GM18907 (cell line): Measurements from ENCODE around the gene CUTA.

ENCODE experiments used
- ATAC-seq: cut with Tn5 transposase; IDR thresholded peaks from one replicate; pipeline ENCODE4 v1.9.1; 2021; ENCODE audit warnings: mild to moderate bottlenecking, moderate library complexity; ENCODE audit not compliant: unreplicated experiment

The CUTA gene

DNA sequence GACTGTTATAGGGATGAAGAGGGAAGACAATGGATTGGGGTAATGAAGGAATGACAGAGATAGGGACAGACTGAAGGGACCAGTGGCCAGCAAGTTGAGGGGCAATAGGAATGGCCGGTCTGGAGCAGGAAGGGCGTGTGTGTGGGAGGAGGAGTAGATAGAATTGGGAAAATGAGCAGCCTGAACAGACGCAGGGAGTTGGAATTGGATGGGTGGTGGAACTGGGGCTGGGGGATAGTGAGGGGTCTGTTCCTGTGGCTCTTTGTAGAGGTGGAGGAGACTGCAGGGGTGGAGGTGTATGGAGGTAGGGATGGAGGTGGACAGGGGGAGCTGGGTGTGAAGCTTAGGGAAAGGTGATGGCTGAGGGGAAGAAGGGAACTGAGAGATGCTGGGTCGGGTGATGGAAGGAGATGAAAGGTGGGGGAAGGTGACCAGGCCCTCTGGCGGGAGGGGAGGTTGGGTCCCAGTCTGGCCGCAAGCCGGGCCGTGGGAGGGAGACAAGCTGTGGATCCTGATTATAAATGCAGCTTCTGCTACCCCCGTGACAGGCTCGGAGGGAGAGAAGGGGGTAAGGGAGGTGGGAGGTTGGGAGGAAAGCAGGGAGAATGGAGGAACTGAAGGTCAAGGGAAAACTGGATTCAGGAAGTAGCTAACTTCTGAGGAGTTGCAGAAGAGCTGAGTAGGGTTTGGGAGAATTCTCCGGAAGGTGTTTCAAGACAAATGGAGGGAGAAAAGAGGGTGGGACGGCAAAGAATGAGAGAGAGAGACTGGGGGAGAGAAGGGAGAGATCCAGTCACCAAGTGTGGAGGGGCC lies 7.2 kb upstream of the CUTA start:
- no peak for ATAC-seq

DNA sequence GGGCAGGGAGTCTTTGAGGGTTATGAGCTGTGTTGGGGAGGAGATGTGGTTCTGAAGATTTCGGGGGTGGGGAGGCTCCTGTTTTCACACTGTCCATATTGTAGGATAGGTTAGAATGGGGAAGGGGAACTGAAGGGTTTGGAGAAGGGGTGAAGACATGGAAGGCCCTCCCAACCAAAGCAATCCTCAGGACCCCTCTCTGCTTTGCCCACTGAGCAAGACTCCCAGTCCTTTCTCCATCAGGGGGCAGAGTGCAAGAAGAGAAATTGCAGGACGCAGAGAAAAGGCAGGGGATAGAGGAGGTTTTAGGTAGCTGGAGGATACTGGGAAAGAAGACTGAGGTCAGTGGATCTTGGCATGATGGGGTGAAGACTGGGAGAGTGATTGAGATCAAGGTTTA lies 5.9 kb upstream of the CUTA start:
- ATAC-seq, result no peak

DNA sequence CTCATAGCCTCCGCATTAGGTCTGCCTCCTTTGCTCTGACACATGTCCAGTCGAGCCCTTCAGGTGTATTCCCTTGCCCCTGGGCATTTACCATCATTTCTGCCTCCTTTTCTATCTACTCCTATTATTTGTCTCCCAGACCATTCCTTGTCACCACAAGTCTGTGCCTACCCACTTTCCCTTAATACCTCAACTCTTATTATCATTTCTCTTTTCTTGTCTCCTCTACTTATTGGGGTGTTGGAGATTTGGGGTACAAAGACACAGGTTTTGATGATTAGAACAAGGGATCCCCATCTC lies 3.4 kb upstream of the CUTA start:
- no peak for ATAC-seq

DNA sequence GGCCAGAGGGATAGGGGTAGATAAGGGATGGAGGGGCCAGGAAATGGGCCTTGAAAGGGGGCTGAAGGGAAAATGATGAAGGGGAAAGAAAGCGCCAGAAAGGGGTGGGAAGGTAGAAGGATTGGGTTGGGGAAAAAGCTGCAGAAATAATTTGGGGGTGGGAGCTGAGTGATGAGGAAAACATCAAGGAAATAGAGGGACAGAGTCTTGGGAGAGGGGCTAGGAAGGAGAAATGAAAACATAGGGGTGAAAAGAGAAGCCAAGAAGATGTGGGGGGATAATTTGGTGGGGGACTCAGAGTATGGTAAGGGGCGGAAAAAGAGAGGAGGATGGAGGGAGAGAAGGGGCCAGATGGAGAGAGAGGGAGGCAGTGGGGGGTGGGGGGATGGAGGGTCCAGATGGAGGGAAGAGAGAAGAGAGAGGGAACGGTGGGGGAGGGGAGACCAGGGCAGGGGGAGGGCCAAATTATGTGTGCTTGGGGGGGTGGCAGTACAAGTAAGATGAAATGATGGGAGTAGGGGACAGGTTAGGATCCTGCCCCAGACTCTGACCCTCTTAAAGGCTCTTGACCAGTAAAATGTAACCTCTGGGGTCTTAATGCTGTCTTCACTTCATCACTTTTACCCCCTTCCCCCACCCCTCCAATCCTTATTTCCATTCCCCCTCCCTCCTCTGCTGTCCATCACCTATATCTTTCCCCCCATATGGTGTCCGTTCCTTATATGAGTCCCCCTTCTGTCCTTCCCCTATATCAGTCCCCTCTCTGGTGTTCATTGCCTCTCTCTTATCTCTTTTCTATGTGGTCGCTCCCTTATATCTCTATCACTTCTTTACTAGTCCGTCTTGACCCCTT lies 2.8 kb upstream of the CUTA start:
- no peak for ATAC-seq

DNA sequence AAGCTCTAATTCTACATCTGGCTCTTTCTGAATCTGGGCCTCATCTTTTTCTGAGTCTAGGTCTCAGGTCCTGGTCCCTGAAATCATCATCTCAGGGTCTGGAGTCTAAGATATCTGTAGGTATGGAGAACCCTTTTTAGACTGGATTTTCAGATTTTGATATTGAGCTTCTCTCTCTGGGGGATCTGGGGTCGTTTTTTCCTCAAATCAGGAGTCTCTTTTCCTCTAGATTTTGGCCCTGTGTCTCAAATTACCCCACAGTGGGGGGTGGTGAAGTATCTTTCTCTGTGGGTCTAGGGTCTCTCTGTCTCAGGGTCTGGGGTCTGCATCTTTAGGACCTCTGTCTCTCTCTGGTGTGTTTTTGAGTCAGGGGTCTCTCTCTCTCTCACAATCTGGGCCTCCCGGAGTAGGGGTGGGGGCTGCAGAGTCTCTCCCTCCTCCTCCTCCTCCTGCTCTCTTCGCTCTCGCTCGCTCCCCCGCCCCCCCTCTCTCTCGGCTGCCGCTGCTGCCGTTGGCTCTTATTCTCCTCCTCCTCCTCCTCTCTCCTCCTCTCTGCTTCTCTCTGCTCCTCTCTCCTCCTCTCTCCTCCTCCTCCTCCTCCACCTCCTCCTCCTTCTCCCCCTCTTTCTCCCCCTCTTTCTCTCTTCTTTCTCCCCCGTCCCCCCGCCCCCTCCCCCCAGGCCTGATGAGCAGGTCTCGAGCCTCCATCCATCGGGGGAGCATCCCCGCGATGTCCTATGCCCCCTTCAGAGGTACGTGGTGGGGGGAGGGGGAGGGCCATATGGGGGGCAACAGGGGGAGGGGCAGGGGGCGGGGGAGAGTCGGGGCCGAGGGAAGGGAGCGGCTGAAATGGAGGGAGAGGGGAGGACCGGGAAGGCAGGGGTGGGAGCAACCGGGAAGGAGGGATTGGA lies 1.9 kb upstream of the CUTA start, which contains the start of gene SYNGAP1:
SYNGAP1 (plus strand) TSS at position 486 of the 911 bp plus-strand sequence; CDS start at position 686, 200 bp downstream.
- ATAC-seq, result no peak

DNA sequence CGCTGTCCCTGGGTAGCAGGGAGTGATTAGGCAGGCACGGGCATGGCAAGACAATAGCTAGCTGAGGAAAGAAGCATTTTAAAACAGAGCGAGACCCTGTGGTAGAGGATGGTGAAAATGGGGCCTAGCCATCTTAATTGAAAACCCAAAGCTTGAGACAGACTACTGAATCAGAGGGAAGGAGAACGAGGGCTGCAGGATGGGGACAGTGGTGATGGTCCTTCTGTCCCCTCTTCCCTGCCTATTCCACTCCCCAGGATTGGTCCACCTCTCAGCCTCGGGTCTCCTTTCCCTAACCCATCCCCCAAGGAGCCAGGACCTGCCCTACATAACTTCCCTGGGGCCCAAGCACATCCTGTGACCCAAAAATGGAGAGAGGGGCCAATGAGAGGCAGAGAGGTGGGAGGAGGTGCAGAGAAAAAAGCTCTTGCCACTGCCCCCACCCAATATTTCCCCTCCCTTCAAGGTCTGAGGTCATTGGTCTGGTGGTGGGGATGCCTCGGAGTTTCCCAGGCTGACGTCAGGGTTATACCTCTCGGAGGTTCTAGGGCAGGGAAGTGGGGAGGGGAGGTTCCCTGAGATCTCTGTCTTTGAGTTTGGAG lies 884 bp upstream of the CUTA start:
- ATAC-seq, result no peak

DNA sequence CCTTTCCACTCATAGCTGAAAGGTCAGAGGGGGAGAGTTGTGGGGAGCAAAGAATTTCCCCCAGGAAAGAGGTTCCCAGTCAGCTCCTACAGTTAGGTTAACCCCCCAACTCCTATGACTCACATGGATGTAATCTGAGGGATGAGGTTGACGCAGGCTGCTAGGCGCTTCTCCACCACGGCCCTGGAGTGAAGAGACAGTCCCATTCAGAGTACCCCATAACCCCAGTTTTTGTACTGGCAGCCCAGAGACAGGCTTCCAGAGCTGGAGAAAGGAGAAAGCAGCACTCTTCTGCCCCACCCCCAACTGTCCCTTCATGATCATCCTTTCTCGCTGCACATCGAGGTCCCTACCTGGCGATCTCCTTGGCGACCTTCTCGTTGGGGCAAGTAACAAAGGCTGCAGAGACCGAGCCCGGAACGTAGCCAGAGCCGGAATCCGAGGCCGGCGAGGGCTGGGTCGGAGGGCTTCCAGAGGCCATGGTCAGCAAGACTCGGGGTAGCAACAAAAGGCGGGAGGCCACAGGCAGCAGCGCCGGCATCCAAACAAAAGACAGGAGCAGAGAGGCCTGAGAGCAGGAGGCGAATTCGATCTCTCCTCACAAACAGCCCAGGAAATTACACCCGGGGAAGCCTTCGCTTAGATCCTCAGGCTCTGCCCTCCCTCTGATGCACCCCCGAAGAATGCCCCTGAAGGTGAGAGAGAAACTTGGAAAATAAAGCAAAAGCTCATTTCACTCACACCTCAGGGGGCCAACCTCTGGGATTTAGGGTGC lies 592 bp downstream of the CUTA start:
- ATAC-seq, result no peak

DNA sequence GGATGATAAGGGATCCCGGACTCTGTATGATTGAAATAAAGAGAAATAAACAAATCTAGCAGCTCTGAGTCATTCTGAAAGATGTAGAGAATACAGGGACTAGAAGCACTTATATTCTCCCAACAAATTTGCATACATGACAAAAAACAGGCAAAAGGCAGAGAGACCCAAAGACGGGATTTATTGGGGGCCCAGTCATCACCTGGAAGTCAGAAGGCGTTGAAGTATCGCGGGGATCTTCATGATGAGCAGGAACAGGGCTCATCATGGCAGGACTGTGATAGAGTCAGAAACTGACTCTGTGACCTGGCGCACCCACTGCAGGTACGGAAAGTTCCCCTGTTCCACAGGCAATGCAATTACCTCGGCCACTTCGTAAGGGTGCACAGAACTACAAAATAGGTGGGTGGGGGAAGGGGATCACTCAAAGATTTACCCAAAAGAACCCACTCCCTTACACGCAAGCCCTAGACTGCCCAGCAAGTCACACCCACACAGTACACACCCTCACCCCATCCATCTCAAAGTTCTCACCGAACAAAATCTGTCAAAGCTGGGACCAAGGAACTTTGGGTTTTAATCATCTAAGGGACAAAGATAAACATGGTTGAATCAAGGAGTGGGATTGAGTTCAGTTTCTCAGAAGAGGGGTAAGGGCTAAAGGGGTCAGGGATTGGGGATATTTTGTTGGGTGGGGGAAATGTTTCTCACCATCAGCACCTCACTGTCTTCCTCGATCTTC lies 1.4 kb downstream of the CUTA start:
- no peak for ATAC-seq

DNA sequence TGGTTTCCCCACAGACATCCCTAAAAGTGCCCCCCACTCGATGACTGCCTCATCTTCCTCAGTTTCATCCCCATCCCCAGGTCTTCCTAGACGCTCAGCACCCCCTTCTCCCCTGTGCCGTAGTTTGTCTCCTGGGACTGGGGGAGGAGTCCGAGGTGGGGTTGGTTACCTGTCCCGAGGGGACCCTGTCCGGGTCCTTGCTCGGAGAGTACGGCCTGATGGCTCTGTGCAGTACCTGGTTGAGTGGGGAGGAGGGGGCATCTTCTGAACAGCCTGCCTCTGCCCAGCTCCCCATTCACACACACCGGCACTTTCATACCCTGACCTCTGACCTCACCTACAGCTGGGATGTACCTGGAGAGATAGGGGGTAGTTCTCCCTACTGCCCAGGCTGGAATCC lies 2.1 kb downstream of the CUTA start:
- ATAC-seq, result no peak

DNA sequence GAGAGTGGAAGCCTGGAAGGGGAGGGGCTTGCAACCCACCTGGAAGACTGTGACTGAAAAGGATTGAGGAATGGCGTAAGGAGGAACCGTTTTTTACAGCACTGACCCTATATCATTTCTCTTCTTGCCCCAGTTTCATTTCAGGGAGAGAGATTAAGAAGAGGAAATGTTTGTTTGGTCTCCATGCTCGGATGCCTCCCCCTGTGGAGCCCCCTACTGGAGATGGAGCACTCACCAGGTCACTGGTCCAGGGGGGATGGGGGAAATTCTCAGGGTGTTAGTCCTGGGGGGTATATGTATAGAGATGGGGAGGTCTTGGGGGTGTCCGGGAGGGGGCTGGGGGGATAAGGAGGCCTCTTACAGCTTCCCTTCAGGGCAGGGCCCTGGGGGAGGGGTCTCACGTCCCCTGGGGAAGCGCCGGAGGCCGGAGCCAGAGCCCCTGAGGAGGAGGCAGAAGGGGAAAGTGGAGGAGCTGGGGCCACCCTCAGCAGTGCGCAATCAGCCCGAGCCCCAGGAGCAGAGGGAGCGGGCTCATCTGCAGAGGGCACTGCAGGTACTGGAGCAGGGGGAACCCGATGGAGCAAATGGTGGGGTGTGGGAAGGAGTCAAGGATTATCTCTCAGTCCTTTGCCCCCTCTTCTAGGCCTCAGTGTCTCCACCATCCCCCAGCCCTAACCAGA lies 3.2 kb downstream of the CUTA start:
- no peak for ATAC-seq

DNA sequence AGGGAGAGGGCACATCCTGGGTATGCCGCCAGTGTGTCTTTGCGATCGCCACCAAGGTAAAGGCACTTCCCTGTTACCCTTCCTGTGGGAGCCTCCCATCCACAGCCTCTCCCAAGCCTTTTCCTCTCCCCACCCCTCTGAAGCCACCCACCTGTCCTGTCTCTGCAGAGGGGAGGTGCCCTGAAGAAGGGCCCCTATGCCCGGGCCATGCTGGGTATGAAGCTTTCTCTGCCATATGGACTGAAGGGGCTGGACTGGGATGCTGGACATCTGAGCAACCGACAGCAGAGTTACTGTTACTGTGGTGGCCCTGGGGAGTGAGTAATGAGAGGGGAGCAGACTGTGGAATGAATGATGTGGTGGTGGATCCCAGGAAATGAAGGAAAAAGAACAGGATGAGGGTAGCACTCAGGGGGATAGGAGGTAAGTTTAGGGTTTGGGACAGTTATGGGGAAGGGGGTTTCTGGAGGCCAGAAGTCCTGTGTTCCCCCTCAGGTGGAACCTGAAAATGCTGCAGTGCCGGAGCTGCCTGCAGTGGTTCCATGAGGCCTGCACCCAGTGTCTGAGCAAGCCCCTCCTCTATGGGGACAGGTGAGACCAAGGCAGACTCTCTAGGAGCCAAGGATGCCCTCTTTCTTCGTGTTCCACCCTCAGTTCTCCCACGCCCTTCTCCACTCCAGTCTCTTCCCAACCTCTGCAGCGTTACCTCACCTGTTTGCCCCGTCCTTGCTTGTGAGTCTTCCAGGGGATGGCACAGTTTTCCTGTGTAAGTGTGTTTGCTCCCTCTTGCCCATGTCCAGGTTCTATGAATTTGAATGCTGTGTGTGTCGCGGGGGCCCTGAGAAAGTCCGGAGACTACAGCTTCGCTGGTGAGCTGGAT lies 4.4 kb downstream of the CUTA start:
- ATAC-seq, result no peak

DNA sequence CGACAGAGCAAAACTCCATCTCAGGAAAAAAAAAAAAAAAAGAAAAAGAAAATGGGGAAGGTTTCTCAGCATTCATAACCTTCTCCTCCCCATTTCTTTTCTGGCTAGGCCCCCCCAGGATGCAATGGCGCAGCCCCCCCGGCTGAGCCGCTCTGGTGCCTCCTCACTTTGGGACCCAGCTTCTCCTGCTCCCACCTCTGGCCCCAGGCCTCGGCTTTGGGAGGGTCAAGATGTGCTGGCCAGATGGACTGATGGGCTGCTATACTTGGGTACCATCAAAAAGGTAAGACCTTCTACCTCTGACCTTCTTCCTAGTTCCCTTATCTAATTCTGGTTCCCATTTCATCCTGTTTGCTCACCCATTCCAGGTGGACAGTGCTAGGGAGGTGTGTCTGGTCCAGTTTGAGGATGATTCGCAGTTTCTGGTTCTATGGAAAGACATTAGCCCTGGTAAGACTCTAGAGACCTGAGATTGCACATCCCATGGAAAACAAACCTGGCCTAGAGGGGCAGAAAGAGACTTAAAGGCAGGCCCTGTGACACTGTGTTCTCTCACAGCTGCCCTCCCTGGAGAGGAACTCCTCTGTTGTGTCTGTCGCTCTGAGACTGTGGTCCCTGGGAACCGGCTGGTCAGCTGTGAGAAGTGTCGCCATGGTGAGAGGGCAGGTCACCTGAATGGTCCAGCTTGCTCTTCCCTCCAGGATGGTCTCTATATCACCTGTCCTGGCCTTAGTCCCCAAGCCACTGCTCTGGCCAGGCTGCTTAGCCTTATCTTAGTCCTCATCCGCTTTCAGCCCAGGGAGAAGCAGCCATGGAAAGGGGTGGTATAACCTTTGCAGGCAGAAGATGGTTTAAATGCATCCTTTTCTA lies 5.5 kb downstream of the CUTA start:
- no peak for ATAC-seq

DNA sequence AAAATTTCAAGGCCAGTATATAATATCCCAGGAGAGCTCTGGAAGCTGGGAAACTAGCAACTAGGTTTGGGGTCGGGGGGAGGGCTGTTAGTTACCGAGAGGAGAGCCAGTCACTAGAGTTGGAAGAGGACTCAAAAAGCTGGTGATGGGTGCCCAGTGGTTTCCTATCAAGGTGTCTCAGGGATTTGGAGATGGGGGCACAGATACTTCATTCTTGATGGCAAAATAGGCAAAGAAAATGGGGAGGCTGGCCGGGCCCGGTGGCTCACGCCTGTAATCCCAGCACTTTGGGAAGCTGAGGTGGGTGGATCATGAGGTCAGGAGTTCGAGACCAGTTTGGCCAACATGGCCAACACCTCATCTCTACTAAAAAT lies 6.3 kb downstream of the CUTA start:
- no peak for ATAC-seq

DNA sequence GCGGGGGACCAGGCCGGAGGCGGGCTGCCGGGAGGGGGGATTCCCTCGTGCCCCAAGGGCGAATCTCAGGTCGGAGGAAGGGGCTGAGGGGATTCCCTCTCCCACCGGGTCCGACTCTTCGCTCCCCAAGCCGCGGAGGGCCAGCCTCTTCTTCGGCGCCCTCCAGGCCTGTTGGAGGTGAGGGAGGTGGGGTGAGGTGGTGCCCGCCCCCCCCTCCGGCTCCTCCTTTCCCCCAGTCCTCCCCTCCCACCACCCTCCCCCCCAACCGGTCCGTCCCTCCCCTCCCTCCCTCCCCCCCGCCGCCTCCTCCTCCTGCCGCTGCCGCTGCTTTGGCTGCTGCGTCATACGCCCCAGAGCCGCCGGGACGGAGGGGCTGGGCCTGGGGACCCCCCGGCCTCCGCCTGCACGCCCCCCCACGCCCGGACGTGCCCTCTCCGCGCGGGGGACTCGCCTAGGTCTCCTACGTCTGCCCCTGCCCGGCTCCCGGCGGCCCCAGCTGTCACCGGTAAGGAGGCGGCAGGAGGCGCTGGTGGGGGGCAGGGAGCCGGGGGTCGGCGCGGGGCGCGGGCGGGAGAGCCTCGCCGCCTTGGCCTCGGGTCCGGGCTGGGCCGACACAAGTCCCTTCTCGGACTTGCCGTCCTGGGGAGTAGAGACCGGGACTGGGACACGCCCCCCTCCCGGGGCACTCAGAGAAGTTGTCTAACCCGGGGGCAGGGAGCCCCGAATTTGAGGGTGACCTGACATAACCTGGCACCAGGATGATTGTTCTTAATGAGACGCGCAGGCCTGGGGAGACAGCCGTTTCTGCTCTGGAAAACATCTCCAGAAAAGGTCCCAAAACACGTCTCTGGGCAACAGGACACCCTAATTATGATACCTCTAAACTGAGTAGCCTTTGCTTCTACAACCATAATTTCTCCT lies 6.9 kb downstream of the CUTA start, which contains the start of gene PHF1:
PHF1 (plus strand) TSS at position 304 of the 921 bp plus-strand sequence. CDS start 1,250 bp downstream, outside the sequence.
- peak; percentile 40 for ATAC-seq

DNA sequence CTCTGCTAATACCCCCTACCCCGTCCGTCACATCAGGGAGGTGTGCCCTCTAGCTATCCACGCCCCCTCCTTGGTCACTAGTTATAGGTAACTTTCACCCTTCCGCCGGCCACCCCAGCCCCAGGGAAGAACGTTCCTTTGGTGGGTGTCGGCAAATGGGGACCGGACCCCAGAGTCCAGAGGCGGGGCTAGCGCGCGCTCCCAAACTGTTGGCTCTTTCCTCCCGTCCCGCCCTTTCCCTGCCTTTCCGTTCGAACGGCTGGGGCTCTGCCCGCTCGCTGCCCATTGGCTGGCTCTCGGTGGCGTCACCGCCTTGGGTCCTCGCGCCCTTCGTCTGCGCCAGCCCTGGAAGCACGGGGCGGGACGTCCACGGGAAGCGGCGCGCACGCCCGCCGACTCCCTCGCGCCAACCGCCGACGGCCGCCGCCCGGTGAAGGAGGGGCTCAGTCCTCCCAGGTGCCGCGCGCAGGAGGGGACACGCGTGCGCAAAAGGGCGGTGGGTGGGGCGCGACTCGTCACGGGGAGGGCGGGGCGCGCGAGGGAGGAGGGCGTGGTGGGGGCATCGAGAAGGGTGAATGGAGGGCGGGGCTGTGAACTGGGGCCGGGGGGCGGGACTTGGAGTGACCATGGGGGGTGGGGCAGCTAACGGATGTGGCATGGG lies 7.7 kb downstream of the CUTA start:
- peak; percentile 75 for ATAC-seq
